Measurements from ENCODE around the gene SATB2. TPM values are rescaled to one million over a fixed set of nuclear protein-coding genes. Genes with fewer than 3 reads are reported as not detected.

SATB2 gene
- 2.6 and 5.0 TPM in 2 replicates for total RNA-seq

DNA sequence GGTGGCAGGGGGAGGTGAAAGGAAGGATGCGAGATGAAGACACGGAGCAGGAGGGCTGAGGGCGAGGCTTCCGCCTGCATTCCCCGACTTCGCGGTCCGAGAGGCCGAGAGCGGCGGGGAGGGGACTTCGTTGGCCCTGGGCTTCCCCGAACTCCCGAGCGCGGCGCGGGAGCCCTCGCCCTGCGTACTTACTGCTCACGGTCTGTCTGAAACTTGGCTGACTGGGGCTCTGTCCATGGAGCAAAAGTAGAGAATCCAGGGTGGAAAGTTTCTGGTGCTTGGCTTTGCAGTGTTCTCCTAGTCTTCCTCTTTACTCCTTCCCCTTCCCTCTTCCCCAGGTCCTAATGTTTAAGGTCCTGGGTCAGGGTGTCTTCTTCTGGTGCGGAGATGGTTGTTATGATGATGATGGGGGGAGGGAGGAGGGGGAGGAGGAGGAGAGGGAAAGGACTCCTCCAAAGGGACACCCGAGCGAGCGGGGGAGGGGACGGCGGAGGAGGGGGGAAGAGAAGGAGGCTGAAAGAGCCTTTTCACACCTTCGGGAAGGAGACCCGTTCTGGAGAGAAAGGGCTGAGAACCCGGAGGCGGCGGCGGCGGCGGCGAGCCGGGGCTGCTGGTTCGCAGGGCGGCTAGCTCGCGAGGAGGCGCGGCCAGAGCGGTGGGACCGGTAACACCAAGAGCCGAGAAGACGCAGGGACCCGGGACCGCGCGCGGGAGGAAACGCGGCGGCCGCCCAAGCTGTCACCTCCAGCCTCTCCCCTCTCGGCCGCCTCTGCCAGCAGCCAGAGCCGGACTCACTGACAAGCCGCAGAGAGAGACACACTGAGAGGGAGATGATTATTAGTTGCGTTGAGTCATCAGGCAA lies at the start of gene SATB2:
SATB2 (minus strand) TSS at position 793 of the 862 bp plus-strand sequence. CDS start 1,902 bp downstream, outside the sequence.
- DNase-seq (ENCODE audit: extremely low read depth, low read depth, low spot score): no peak

GRCh38 chr2:199505755-199506403 lies 48.1 kb upstream of the SATB2 start:
- no peak for DNase-seq (ENCODE audit: extremely low read depth, low read depth, low spot score)

- DNase-seq (ENCODE audit: extremely low read depth, low read depth, low spot score): no peak
These were observed 45.4 kb upstream of the SATB2 start for GRCh38 chr2:199503148-199503547.

- DNase-seq (ENCODE audit: extremely low read depth, low read depth, low spot score): no peak
These were observed 41.3 kb upstream of the SATB2 start for GRCh38 chr2:199499005-199499404.

- DNase-seq (ENCODE audit: extremely low read depth, low read depth, low spot score): no peak
These were observed 37.4 kb upstream of the SATB2 start for GRCh38 chr2:199495147-199495546.

DNA sequence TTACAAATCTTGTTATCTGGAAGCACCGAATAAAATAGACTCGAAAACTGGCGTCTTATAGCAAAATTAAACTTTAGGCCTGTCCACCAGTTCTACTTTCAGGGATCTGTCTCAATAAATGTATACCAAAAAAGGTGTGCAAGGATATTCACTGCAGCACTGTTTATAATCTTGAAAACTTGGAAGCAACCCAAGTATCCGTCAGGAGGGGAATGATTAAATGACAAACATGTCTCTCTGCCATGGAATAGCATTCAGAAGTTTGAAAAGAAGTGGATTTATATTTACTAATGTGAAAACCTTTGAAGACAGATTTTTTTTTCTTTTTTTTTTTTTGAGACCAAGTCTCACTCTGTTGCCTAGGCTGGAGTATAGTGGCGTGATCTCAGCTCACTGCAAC lies 32.3 kb upstream of the SATB2 start:
- no peak for DNase-seq (ENCODE audit: extremely low read depth, low read depth, low spot score)

- peak; percentile 20 for DNase-seq (ENCODE audit: extremely low read depth, low read depth, low spot score)
These were observed 31.1 kb upstream of the SATB2 start for GRCh38 chr2:199488772-199489400.

- no peak for DNase-seq (ENCODE audit: extremely low read depth, low read depth, low spot score)
These were observed 28.1 kb upstream of the SATB2 start for GRCh38 chr2:199485732-199486335.

GRCh38 chr2:199484927-199485326 lies 27.2 kb upstream of the SATB2 start:
- DNase-seq (ENCODE audit: extremely low read depth, low read depth, low spot score): no peak

DNA sequence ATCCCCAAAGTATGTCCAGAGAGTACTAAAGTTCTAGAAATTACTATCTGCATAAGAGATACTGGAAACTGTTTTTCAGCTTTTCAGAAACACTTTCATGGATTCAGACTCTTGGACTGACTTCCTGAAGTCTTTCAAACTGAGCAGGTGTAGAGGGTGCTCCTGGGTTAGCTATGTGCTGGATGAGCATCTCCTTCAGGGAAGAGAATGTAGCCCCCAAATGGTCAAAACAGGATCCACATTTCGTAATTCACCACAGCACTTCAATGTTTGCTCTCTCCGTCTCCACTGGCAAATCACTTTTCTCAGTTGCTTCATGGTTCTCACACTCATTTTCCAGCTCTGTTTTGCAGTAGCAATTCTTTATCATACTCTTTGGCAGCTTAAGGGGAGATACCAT lies 23.2 kb upstream of the SATB2 start:
- DNase-seq (ENCODE audit: extremely low read depth, low read depth, low spot score): no peak

DNA sequence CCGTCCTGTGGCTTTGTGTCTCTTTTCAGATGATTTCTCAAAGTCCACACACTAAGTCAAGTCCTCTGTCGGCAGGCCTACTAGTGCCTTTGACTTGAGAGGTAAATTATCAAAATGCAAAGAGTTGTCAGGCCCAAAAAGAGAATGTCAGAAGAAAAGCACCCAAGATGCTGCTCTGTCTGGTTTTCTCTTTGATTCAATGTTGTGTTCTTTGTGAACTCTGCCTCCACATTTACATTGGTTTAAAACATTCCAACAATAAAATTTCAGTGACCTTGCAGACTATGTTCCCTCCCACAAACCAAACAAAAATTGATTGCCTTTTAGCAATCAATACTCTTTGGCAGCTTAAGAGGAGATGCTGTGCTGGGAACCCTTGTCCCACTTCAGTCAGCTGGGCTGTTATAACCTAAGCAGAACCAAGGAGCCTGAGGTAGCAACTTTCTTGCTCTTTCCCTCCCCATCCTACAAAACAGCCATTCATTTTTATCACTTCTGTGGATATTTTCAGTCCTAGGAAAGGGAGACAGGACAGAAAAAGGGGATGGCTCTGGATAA lies 19.6 kb upstream of the SATB2 start:
- no peak for DNase-seq (ENCODE audit: extremely low read depth, low read depth, low spot score)

DNA sequence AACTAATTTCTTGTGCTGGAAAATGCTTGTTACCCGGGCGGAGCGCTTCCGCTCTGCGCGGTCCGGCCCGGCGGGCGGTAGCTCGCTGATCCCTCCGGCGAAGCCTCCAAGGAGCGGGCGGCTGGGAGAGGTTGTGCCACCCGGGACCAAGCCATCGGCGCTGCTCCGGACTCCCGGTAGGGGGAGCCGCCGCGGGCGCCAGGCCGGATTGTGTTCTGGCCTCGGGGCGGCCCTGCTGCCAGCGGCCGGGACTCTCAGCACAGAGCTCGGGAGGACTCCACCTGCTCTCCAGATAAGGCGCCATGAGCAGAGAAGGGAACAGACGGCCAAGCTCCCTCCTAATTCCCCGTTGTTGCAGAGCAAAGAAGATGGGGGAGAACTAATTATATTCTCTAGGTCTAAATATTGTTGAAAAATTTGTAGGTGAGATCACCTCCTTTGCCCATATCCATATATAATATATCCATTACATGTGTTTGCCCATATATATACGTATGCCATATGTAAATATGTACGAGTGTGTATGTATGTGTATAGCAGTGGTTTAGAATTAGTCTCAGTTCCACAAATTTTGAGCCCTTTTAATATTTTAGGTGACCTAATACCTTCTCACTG lies 13.8 kb upstream of the SATB2 start:
- no peak for DNase-seq (ENCODE audit: extremely low read depth, low read depth, low spot score)

DNA sequence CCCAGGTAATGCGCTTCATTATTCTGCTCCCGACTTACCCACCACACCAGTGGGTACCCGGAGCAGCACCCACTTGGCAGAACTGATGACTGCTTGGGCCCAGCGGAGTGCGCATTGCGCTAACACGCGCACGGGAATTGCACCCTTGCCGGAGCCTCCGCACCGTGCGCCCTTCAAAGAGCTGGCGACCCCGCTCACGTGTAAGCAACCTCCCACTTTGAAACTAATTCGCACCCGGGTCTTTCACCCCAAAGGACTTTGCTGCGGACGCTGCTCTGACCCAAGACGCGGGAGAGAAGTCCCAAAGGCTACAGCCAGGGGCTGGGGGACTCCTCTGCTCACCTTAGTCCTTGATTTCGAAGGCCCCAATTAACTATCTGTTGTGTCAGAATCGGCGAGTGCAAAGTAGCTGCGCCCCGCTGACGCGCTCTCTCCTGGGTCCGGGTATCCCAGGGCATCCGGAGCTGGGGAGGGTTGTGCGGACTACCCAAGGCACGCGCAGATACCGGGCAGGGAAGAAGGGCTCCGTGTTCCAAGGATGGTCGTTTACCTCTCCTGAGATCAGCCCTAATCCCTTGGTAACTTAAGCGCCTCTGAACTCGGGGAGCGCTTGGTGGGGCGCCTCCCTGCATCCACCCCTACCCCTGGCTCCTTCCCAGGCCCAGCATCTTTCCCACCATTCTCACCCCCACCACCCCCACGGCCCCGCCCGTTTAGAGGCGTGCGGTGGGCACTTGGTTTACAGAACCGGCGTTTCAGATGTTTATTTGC lies 13.1 kb upstream of the SATB2 start:
- DNase-seq (ENCODE audit: extremely low read depth, low read depth, low spot score): no peak

DNA sequence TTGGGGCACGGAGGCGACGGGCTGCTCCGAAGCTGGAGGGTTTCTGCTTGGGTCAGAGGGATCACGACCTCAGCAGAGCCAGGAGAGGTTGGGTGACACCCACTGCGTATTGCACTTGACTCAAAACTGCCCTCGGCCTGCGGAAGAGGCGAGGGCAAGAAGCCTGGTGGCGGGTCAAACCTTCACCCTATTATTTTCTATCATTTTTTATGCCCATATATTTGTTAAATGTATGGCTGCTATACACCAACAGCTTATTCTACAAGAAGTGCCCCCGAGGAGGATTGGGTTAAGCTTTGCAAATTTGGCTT lies 12.6 kb upstream of the SATB2 start:
- DNase-seq (ENCODE audit: extremely low read depth, low read depth, low spot score): no peak

DNA sequence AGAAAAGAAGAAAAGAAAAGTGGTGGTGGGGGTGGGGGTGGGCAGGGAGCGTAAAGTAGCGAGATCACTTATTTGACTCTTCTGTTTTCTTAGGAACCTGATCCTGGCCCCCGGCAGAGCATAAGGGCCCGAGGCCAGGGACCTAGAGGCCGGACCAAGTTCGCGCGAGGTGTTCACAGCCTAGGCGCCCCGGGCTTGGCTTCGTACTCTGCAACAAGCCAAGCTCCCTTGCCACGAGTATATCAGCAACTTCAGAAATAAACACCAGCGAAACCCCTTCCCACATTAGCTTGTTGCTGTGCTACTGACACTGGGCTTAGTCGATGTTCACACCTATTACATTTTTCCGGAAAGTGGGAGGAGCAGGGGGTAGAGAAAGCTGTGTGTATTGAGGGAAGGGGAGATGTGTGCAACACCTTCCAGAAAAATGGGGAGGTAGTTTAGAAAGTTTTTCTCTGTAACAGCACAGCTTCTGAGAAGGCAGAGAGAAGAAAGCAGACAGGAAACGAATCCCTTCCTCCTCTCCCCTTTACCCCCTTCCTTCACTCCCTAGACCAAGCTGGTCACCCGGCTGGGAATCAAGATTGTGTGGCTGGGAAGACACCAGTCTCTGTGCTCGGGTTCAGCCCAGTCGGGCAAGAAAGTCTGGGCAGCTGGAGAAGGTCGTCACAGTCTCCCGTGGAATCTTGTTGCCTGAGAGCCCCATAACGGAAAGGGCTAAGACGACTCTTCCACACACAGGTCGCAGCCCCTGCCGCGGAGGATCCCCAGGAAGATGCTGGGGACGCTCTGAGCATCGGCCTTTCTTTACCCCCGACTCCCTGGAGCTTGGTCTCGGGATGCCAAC lies 12.0 kb upstream of the SATB2 start:
- DNase-seq (ENCODE audit: extremely low read depth, low read depth, low spot score): no peak

DNA sequence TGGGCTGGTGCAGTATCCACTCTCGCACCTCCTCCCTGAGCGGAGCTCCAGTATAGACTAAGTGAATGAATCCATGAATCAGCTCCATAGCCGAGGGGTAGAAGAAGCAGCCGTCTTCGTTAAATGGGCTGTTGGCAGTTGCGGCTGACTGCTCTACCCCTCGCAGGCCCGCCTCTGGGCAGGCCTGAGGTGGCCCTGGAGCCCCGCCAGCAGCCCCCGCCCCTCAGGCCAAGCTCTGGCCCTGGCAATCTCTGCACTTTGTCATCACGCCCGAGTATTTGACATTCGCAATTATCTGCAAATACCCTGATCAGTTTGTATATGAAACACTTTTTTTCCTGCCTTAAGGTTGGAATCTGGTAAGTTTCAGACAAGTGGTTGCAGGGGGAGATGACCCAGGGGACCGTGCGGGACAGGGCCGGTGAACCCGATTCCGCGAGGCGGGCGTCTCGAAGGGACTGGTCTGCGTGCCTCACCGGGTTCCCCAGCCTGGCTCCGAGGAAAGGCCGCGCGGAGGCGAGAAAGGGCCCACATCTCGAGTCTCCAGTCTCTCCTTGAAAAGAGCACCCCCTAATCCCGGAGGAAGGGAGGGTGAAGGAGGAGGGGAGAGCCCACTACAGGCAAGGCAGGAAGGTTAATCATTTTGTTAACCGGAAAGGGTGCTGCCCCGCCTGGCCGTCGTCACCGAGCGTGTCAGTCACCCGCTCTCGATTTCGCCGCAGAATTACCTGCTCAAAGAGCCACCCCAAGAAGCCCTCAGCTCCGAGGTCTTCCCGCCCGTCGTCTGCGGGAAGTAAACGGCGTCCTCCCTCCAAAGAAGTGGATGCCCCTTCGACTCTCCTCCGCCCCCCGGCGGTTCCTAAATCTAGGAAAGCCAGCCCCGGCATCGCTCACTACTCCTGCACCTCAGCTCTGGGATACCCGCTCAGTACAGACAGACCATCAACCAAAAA lies 11.1 kb upstream of the SATB2 start:
- no peak for DNase-seq (ENCODE audit: extremely low read depth, low read depth, low spot score)

DNA sequence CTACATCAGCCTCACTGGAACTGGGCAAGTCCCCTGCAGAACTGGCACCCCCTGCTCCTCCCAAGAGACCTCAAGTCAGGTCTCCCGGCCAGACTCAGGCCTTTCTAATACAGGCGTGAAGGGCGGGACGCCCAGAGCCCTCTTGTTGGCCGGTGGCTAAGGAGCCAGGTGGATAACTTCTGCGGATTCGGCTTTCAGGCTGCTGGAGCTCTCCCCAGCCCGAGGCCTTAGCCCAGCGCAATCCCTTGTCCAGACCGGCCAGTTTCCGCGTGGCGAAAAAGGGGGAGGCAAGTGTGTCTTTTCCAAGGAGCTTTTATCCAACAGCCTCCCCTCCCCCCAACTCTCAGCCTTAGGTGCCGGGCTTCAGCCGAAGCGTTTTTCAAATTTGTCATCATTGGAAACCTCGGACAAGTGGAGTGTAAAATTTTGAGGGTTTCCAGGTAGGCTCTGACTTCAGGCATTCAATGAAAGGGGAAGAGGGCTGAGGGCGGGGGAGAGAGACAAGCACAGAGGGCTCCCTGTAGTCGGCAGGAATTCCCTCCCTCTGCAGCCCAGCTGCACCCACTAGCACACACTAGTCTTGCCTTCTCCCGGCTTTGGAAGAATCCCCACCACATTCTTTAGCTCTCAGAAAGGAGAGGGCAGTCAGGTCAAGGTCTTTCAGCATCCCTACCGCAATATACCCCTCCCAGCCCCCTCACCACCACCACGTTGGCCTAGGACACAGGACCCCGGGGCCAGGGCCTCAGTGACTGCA lies 9.5 kb upstream of the SATB2 start:
- DNase-seq (ENCODE audit: extremely low read depth, low read depth, low spot score): no peak

Measured in glomerular endothelial cell (primary cell).